Activated CD8-positive, alpha-beta memory T cell treated with anti-CD3 and anti-CD28 coated beads, Interleukin-2, amount 50 U/mL, for 1 hour (primary cell): ENCODE measurements around the gene PTCH1.

Experiments used
- DNase-seq: peaks from one replicate; pipeline ENCODE4 v3.0.0-alpha.2; 2020; ENCODE audit errors: extremely low read depth

Gene PTCH1

GRCh38 chr9:95406121-95406520 is 110.7 kb downstream of the PTCH1 start:
- no peak for DNase-seq

- DNase-seq: no peak
Measured at GRCh38 chr9:95399261-95399660, 117.5 kb downstream of the PTCH1 start.
